Suprapubic skin (tissue), 4 donors: ENCODE results near the gene TOMM6. TPM values are rescaled to one million over a fixed set of nuclear protein-coding genes. Genes with fewer than 3 reads are reported as not detected.

ENCODE experiments used
- DNase-seq, 2 donors: peaks; one replicate each; pipeline ENCODE4 v3.0.0-alpha.2; 2019; ENCODE audit warnings: low spot score in 2 of 2
- H3K27ac ChIP-seq: fragments of 200-600 bp; sonication (generic); one replicate; pipeline ENCODE4 v1.5.1; 2019
- H3K27me3 ChIP-seq: fragments of 200-600 bp; sonication (generic); one replicate; pipeline ENCODE4 v1.5.1; 2019
- H3K36me3 ChIP-seq: fragments of 200-600 bp; sonication (generic); one replicate; pipeline ENCODE4 v1.5.1; 2019
- H3K4me1 ChIP-seq: fragments of 200-600 bp; sonication (generic); one replicate; pipeline ENCODE4 v1.5.1; 2019
- H3K4me3 ChIP-seq: fragments of 200-600 bp; sonication (generic); one replicate; pipeline ENCODE4 v1.5.1; 2019; ENCODE audit warnings: mild to moderate bottlenecking
- H3K9me3 ChIP-seq: fragments of 200-600 bp; sonication (generic); one replicate; pipeline ENCODE4 v1.5.1; 2019
- EP300 ChIP-seq: sonication (generic); formaldehyde crosslinking; IDR thresholded peaks from one replicate; pipeline ENCODE4 v1.6.1; 2017; ENCODE audit warnings: antibody characterized with exemption
- POLR2A ChIP-seq, 2 donors: fragments of 450-650 bp; IDR thresholded peaks; one replicate each; pipeline ENCODE4 v1.6.1; 2017; ENCODE audit warnings: antibody characterized with exemption in 2 of 2, mild to moderate bottlenecking in 2 of 2, moderate library complexity in 2 of 2
- POLR2AphosphoS5 ChIP-seq, 3 donors: sonication (generic); formaldehyde crosslinking; IDR thresholded peaks; one replicate each; pipeline ENCODE4 v1.6.1; 2017; ENCODE audit warnings: antibody characterized with exemption in 3 of 3
- WGBS: methylation state at CpG from one replicate; pipeline ENCODE4 v1.1.5; 2018; 5-methylcytosine and 5-hydroxymethylcytosine counted together
- total RNA-seq, 4 donors: library from RNA; depleted of rRNA; stranded (reverse); fragments of >200 nt; gene quantifications; one replicate each; pipeline ENCODE4 v1.1.0, GENCODE V29; 2016
- TF ChIP-seq, protein P1 (sequence below), 2 donors: fragments of 200-600 bp in 1 of 2; fragments of 450-650 bp in 1 of 2; sonication (generic) in 1 of 2; IDR thresholded peaks; one replicate each; pipeline ENCODE4 v1.5.1; 2016 to 2019; ENCODE audit warnings: antibody characterized with exemption in 2 of 2, mild to moderate bottlenecking in 1 of 2, moderate library complexity in 1 of 2

TOMM6 gene
- total RNA-seq, 4 donors from 2014 or later, result 50.2 to 165 (median 136) TPM

DNA sequence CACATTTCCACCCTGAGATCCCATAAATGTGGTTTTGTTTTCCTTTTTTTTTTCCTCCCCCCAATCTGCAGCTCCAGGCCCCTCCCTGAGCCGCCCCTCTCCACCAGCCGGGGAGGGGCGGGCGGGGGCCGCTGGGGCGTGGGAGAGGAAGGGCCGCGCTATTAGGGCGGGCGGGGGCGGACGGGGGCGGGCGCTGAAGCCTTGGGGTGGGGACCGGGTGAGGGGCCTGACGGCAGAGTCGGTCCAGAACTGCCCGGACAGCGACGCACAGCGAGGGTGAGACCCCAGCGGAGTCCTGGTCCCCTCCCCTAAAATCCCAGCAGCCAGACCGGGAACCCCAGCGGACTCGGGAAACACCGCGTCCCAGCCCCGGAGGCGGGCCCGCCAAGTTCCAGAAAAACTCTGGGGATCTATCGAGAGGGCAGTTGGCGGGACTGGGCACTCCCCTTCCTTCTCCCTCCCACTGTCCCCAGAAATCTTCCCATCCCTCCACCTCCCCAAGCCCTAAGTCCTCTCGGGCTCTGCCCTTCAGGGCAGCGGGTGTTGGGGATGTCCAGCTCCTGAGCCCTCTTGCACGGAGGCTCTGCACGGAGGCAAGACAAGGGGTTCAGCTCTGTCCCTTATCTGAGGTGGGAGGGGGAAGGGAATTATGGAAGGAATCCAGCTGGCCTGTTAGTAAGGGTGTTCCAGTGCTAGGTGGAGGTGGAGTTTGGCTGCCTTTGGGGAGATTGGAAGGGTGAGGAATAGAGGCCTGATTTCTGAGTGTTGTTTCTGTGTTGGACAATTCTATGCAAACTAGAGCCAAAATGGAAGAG is 6.7 kb upstream of the TOMM6 start, which contains the start of gene PRICKLE4:
Gene PRICKLE4, plus strand, starts transcription at position 232 of the 815 bp plus-strand sequence. CDS start 2,692 bp downstream, outside the sequence.
- Histone ChIP-seq H3K27me3 (no peaks in the 10 kb centered on the region), H3K27ac (peak within 1 kb of the TSS; percentile 74), H3K4me1 (peaks cover 52% of the 10 kb centered on the region), H3K4me3 (peak within 1 kb of the TSS; percentile 89), H3K36me3 (peaks cover 7% of the 10 kb centered on the region), H3K9me3 (no peaks in the 10 kb centered on the region)
- WGBS, result 0% methylated on average over 25 of the region's 36 CpGs
- DNase-seq, result no peak
- TF ChIP-seq, protein P1, sequence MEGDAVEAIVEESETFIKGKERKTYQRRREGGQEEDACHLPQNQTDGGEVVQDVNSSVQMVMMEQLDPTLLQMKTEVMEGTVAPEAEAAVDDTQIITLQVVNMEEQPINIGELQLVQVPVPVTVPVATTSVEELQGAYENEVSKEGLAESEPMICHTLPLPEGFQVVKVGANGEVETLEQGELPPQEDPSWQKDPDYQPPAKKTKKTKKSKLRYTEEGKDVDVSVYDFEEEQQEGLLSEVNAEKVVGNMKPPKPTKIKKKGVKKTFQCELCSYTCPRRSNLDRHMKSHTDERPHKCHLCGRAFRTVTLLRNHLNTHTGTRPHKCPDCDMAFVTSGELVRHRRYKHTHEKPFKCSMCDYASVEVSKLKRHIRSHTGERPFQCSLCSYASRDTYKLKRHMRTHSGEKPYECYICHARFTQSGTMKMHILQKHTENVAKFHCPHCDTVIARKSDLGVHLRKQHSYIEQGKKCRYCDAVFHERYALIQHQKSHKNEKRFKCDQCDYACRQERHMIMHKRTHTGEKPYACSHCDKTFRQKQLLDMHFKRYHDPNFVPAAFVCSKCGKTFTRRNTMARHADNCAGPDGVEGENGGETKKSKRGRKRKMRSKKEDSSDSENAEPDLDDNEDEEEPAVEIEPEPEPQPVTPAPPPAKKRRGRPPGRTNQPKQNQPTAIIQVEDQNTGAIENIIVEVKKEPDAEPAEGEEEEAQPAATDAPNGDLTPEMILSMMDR (IDR thresholded peaks at IDR 0.05), result no peak
- TF ChIP-seq POLR2AphosphoS5 (IDR thresholded peaks at IDR 0.05) (no peak), EP300 (no peak), POLR2A (IDR thresholded peaks at IDR 0.05) (no peak)

DNA sequence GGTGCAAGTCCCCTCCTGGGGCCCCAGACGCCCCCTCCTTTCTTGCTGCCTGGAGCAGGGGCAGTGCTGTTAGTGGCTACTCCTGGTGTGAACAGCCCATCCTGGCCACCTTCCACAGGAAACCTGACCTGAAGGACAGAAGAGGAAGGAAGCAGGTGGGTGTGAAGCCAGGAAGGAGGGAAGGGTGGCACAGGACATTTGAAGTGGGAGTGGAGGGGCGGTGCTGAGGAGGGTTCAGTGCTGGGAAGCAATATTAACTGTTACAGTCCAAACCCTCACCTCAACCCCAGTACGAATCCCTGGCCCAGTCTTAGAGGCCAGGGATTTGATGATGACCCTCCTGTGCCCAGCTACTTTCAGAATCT is 6.1 kb upstream of the TOMM6 start:
- Histone ChIP-seq H3K27me3 (no peaks in the 10 kb centered on the region), H3K9me3 (no peaks in the 10 kb centered on the region), H3K4me1 (peaks cover 57% of the 10 kb centered on the region), H3K27ac (peak overlapping the region; percentile 74), H3K4me3 (peak overlapping the region; percentile 89), H3K36me3 (peaks cover 4% of the 10 kb centered on the region)
- TF ChIP-seq, protein P1 (IDR thresholded peaks at IDR 0.05), result no peak
- TF ChIP-seq POLR2A (IDR thresholded peaks at IDR 0.05), result no peak
- no peak for TF ChIP-seq POLR2AphosphoS5 (IDR thresholded peaks at IDR 0.05)
- TF ChIP-seq EP300, result no peak
- 24% methylated on average over 3 of the region's 3 CpGs for WGBS
- no peak for DNase-seq

DNA sequence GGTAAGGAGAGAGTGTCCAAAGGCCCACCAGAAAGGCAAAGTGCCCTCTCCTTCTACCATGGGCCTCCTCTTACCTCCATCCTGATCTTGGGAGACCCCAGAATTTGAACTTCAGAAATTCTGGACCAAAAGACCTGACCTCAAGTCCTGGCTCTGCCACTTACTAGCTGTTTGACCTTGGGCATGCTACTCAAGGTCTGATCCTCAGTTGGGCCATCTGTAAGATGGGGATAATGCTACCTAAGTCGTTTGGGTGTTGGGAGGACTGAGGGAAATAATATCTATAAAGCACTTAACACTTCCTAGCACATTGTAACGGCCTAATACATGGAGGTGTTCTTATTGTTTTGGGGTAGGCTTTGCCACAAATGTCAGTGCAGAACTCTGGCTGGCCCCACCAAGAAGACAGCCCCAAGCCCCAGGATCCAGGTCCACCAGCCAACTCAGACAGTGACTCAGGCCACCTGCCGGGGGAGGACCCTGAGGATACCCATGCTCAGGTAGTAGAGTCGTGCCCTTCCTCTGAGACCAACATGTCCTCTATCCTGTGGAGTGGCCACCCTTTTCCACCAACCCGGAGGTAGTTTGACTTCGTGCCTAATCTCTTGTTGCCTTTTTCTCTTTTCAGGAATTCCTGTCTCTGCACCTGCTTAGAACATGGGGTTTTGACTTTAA is 4.3 kb upstream of the TOMM6 start:
- H3K27ac ChIP-seq, result no peak overlapping the region
- no peak overlapping the region for H3K4me3 ChIP-seq

DNA sequence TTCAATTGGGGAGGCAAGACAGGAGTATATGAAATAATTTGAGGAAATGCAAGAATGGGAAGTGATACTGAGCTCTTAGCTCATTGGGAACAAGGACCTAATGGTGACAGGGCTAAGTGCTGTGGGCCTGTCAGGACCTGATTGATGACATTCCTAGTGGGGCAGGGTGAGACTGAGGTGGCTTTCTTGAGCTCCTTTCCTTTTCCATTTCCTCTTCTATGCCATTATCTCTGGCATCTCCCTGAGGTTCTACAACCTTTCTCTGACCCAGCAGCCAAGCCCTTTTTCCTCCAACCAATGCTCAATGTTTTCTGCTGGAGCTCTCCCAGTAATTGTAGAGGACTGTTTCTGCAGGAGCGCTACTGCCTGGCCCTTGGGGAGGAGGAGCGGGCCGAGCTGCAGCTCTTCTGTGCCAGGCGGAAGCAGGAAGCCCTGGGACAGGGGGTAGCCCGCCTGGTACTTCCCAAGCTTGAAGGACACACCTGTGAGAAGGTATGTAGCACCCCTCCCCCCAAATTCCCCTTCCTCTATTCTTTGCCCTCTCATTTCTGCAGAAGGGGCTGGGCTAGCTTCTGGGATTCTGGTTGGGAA is 2.8 kb upstream of the TOMM6 start:
- Histone ChIP-seq H3K9me3 (no peaks in the 10 kb centered on the region), H3K36me3 (peaks cover 7% of the 10 kb centered on the region), H3K27me3 (no peaks in the 10 kb centered on the region), H3K27ac (peak overlapping the region; percentile 56), H3K4me1 (peaks cover 55% of the 10 kb centered on the region), H3K4me3 (peak overlapping the region; percentile 9)
- WGBS, result 48% methylated on average over 5 of the region's 5 CpGs
- DNase-seq, result no peak
- TF ChIP-seq POLR2AphosphoS5 (IDR thresholded peaks at IDR 0.05), result no peak
- TF ChIP-seq, protein P1 (IDR thresholded peaks at IDR 0.05), result no peak
- no peak for TF ChIP-seq POLR2A (IDR thresholded peaks at IDR 0.05)
- TF ChIP-seq EP300, result no peak

More for the DNA sequence above, 4.3 kb upstream of the TOMM6 start:
- peak in 1 of 2 donors; percentile 38 for DNase-seq
- H3K4me1 ChIP-seq, result peaks cover 57% of the 10 kb centered on the region
- TF ChIP-seq, protein P1 (IDR thresholded peaks at IDR 0.05), result no peak
- no peak for TF ChIP-seq POLR2AphosphoS5 (IDR thresholded peaks at IDR 0.05)
- TF ChIP-seq POLR2A (IDR thresholded peaks at IDR 0.05), result no peak
- TF ChIP-seq EP300, result no peak
- 89% methylated on average over 6 of the region's 6 CpGs for WGBS
- H3K36me3 ChIP-seq, result no peaks in the 10 kb centered on the region
- H3K9me3 ChIP-seq, result no peaks in the 10 kb centered on the region
- no peaks in the 10 kb centered on the region for H3K27me3 ChIP-seq

DNA sequence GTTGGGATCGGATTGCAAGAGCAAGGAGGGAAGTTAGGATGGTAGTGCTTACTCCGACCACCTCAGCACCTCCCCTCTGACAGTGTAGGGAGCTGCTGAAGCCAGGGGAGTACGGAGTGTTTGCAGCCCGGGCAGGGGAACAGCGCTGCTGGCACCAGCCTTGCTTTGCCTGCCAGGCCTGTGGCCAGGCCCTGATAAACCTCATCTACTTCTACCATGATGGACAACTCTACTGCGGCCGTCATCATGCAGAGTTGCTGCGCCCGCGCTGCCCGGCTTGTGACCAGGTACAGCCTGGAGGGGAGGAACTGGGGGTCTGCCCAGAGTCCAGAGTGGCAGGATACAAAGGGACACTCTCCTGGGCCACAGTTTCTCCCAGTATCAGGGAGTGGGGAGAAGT is 2.2 kb upstream of the TOMM6 start:
- Histone ChIP-seq H3K4me1 (peaks cover 53% of the 10 kb centered on the region), H3K9me3 (no peaks in the 10 kb centered on the region), H3K36me3 (peaks cover 13% of the 10 kb centered on the region), H3K27me3 (no peaks in the 10 kb centered on the region), H3K4me3 (peak overlapping the region; percentile 9), H3K27ac (peak overlapping the region; percentile 56)
- TF ChIP-seq POLR2AphosphoS5 (IDR thresholded peaks at IDR 0.05) (no peak), POLR2A (IDR thresholded peaks at IDR 0.05) (no peak), EP300 (no peak)
- TF ChIP-seq, protein P1 (IDR thresholded peaks at IDR 0.05), result no peak
- 67% methylated on average over 5 of the region's 11 CpGs for WGBS
- DNase-seq, result no peak
